ENCODE measurements around the gene OR5B12.
"Not testable (repeated sequence)": the region's sequence is repeated elsewhere in the genome, so short reads cannot be mapped to it uniquely, and the experiment has no call there.

Gene OR5B12

DNA sequence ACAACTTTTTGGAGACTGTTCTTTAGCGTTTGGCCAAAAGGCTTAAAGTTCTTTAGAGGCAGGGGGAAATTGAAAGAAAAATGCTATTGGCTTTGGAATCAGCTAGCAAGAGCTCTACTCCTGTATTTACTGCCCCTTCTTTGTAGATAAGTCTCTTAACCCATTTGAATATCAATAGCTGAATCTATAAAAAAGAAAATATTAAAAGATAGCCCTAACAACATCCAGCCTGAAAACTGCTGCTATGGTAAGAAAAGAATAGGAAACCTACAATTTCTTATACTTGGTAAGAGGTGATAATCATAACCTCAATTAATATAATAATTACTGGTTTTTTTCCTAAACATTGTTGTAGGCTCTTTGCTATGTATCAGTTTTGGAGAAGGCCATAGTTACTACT, at the start of gene OR5B12:
TSS of gene OR5B12 (minus strand) at position 101 of the 400 bp plus-strand sequence. CDS start 2,085 bp downstream, outside the sequence.
- DNase-seq (ENCODE audit: low spot score): no peak

GRCh38 chr11:58490827-58491226, 48.8 kb upstream of the OR5B12 start:
- DNase-seq (ENCODE audit: low spot score): no peak

DNA sequence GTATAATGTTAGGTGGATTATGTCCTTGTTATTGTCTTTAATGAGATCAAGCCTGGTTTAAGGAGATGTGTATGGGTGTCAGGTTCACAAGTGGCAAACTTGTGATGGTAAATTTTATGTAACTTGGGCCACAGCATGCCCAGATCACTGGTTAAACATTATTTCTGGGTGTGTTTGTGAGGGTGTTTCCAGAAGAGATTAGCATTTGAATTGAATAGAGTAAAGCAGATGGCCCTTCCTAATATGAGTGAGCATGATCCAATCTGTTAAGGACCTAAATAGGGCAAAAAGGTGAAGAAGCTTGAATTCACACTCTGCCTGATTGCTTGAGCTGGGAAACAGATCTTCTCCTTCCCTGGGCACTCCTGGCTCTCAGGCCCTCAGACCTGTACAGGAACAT, 45.1 kb upstream of the OR5B12 start:
- DNase-seq (ENCODE audit: low spot score): no peak

DNA sequence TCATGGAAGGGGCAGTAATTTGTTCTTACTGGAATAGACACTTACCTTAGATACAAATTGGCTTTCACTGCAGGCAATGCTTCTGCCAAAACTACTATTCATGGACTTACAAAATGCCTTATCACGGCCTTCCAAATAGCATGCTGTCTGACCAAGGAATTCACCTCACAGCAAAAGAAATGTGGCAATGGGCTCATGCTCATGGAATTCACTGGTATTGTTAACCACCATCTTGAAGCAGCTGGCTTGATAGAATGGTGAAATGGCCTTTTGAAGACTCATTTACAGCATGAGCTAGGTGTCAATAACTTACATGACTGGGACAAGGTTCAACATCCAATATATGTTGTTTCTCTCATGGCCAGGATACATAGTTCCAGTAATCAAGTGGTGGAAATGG, 43.9 kb upstream of the OR5B12 start:
- no peak for DNase-seq (ENCODE audit: low spot score)

- no peak for DNase-seq (ENCODE audit: low spot score)
Observed at GRCh38 chr11:58471892-58472291, 29.9 kb upstream of the OR5B12 start.

DNA sequence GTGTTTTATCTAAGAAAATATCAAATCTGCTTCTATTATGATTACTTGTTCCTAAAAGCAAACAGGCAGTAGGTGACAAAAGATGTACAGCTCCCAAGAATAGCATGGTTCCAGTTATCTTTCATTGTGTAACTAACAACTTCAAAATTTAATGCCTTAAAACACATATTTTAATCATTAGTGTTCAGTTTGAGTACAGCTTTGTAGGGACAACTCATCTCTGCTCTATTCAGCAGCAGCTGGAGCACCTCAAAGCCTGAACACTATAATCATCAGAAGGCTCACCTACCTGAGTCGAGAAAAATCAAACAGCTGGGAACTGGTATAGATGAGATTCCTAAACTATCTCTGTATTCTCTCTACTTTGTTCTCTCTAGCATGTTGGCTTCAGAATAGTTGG, 24.3 kb upstream of the OR5B12 start:
- no peak for DNase-seq (ENCODE audit: low spot score)

DNA sequence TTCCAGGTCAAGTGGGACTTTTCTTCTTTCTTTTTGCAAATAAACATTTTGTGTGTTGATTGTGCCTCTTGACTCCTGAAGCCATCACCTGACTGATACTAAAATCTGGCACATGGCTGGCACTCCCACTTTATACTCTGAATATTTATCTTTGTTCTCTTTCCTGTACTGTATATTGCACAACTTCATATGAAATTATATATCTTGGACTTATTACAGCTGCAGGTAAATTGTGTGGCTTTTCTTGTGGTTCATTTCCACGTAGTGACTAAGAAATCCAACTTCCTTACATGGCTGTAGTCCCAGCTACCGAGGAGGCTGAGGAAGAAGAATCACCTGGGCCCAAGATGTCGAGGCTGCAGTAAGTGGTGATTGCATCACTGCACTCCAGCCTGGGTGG, 23.7 kb upstream of the OR5B12 start:
- DNase-seq (ENCODE audit: low spot score): no peak

- DNase-seq (ENCODE audit: low spot score): no peak
Observed at GRCh38 chr11:58451585-58451984, 9.5 kb upstream of the OR5B12 start.

- DNase-seq (ENCODE audit: low spot score): no peak
Observed at GRCh38 chr11:58446294-58446693, 4.3 kb upstream of the OR5B12 start.

DNA sequence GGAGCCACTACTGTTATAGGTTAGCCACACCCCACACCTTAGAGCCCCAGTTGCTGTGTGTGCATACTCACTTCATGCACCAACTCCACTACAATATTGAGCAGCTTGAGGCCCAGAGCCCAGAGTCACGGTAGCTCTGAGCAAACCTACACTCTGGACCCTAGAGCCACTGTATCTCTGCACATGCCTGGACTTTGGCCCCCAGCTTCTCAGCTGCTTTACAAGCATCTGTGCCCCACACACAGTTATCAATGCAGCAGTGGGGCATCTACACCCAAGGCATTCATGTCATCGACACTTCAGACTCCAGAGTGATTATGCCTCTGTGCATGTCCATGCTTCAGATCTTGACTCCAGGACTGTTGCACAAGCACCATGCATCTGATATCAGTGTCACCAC, 2.3 kb upstream of the OR5B12 start:
- no peak for DNase-seq (ENCODE audit: low spot score)

- DNase-seq (ENCODE audit: low spot score): no peak
Observed at GRCh38 chr11:58438486-58438885, 3.5 kb downstream of the OR5B12 start.

- DNase-seq (ENCODE audit: low spot score): no peak
Observed at GRCh38 chr11:58434217-58434616, 7.8 kb downstream of the OR5B12 start.

- no peak for DNase-seq (ENCODE audit: low spot score)
Observed at GRCh38 chr11:58433638-58434203, 8.3 kb downstream of the OR5B12 start.

DNA sequence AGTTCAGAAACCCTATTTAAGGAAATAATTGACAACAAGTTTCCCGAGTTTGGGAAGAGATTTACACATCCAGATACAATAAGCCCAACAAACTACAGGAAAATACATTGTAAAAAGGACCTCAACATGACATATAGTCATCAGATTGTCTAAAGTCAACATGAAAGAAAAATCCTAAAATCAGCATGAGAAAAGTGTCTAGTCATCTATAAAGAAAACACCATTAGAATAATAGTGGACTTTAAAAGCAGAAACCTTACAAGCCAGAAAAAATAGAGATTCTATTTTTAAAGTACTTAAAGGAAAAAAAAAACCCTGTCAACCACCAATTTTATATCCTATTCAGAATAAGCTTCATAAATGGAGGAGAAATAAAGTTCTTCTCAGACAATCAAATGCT, 12.8 kb downstream of the OR5B12 start:
- DNase-seq (ENCODE audit: low spot score): no peak

- DNase-seq (ENCODE audit: low spot score): no peak
Observed at GRCh38 chr11:58428021-58428420, 14.0 kb downstream of the OR5B12 start, which contains the start of gene OR5B2. Gene OR5B2 (minus strand): TSS chr11:58428121. CDS start chr11:58423261, 4,860 bp downstream.

DNA sequence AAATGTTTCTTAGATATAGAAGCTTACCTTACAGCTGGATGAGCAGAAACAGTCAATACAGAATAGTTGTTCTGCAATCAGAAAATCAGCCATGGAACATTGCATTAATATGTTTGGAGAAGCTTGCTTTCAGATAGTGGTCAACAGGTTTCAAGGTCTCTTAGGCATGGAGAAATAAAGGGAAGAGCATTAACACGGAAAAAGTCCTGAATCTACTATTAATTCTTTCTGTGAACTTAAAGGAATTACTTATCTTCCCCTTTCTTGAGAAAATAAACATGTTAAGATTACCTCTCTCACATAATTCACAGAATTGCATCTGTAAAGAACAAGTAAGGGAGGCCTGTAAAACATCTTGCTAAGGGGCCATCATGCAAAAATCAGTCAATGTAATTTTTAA, 35.3 kb downstream of the OR5B12 start, which contains the start of gene OR5B3:
TSS of gene OR5B3 (minus strand) at position 101 of the 400 bp plus-strand sequence. CDS start 3,465 bp downstream, outside the sequence.
- DNase-seq (ENCODE audit: low spot score): no peak

- not testable (repeated sequence) for DNase-seq (ENCODE audit: low spot score)
Observed at GRCh38 chr11:58399622-58400021, 42.4 kb downstream of the OR5B12 start.

- no peak for DNase-seq (ENCODE audit: low spot score)
Observed at GRCh38 chr11:58395581-58395980, 46.5 kb downstream of the OR5B12 start.

DNA sequence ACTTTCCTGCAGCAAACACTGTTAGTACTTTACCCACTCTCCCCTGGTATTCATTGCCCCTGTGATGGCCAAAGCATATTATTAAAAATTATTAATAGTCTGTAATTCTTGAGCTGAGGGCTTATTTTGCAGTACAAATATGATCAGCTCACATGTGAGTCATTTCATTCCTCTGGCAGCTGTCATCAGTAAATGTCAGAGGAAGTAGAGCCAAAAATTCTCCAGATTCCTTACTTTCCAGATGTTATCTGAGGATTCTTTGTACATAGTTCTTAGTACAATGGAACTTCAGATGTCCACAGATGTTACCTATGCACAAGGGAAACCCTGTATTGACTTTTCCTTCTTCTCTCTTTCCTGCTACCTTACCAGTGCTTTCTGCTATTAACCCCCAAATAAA, 47.8 kb downstream of the OR5B12 start:
- DNase-seq (ENCODE audit: low spot score): no peak

GRCh38 chr11:58392746-58393145, 49.3 kb downstream of the OR5B12 start:
- DNase-seq (ENCODE audit: low spot score): no peak

- DNase-seq (ENCODE audit: low spot score): no peak
Observed at GRCh38 chr11:58391879-58392278, 50.2 kb downstream of the OR5B12 start.

DNA sequence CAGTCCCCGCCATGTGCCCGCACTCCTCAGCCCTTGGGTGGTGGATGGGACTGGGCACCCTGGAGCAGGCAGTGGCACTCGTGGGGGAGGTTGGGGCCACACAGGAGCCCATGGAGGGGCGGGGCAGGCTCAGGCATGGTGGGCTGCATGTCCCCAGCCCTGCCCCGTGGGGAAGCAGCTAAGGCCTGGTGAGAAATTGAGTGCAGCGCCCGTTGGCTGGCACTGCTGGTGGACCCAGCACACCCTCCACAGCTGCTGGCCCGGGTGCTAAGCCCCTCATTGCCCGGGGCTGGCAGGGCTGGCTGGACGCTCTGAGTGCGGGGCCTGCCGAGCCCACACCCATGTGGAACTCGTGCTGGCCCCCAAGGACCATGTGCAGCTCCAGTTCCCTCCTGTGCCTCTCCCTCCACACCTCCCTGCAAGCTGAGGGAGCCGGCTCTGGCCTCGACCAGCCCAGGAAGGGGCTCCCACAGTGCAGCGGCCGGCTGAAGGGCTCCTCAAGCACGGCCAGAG, 51.4 kb downstream of the OR5B12 start:
- DNase-seq (ENCODE audit: low spot score): no peak

Data from Ammon's horn (tissue), 1 donor.